Activated B cell treated with CpG ODN at 0.5 μM for 24 hours (primary cell): ENCODE data around the gene PANK4. TPM values are rescaled to one million over a fixed set of nuclear protein-coding genes. Genes with fewer than 3 reads are reported as not detected.

Experiments
- ATAC-seq: fragments of 200-7000 bp; cut with Tn5 transposase; one replicate; pipeline ENCODE4 v1.10.0; 2021; ENCODE audit warnings: low read depth, mild to moderate bottlenecking, moderate library complexity
- CTCF ChIA-PET: fragments of 350-600 bp; sonication (Branson Sonifier 250); formaldehyde crosslinking; loops from one replicate; lab custom pipeline; 2021; ENCODE audit warnings: antibody characterized with exemption; lab: Charles Lee
- POLR2A ChIA-PET: fragments of 350-600 bp; sonication (Branson Sonifier 250); formaldehyde crosslinking; loops from one replicate; lab custom pipeline; 2021; ENCODE audit warnings: antibody characterized with exemption; lab: Charles Lee
- DNase-seq: peaks from one replicate; pipeline ENCODE4 v3.0.0; 2022
- H3K27ac Mint-ChIP-seq: one replicate; pipeline ENCODE4 v1.8.0; 2020; ENCODE audit warnings: mixed read lengths
- H3K27me3 Mint-ChIP-seq: one replicate; pipeline ENCODE4 v1.8.0; 2021; ENCODE audit warnings: mixed read lengths
- H3K36me3 Mint-ChIP-seq: one replicate; pipeline ENCODE4 v1.8.0; 2021; ENCODE audit warnings: low read depth, mixed read lengths
- H3K4me1 Mint-ChIP-seq: one replicate; pipeline ENCODE4 v1.8.0; 2021; ENCODE audit warnings: mixed read lengths
- H3K4me3 Mint-ChIP-seq: one replicate; pipeline ENCODE4 v1.8.0; 2020; ENCODE audit warnings: mild to moderate bottlenecking, mixed read lengths
- H3K9me3 Mint-ChIP-seq: one replicate; pipeline ENCODE4 v1.8.0; 2020; ENCODE audit warnings: mixed read lengths
- CTCF ChIP-seq: fragments of 200-600 bp; IDR thresholded peaks from one replicate; pipeline ENCODE4 v1.8.0; 2022; ENCODE audit warnings: antibody characterized with exemption, mild to moderate bottlenecking
- intact Hi-C: fragments of 100-400 bp; cut with micrococcal nuclease; formaldehyde crosslinking; loops from one replicate; pipeline ENCODE4 v1.15.1; 2024
- total RNA-seq: library from RNA; stranded (reverse); gene quantifications from 2 replicates; pipeline ENCODE4 v1.2.3, GENCODE V29; 2022

The PANK4 gene
- total RNA-seq, 1 donor from 2014 or later: 54.0 TPM

DNA sequence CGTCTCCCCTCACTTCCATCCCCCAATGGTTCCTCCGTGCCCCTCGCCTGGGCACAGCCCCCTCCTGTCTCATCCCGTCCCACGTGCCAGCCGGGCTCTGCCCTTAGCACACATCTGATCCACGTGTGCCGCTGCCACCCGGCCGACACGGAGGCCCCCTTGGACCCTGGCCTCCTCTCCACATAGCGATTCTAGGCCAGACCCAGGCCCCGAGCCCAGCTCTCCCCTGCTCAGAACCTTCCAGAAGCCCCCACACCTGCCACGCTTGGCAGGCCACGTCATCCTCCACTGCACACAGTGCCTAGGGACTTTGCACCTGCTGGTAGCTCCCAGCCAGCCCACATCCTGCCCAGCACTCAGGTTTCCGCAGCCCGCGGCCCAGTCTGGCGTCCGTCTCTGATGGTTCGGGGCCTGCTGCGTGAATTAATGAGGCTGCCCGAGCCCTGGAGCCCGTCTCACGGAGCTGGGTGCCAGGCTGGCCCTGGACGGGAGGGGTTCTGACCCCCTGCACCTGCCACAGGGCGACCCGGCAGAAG lies 30.2 kb downstream of the PANK4 start:
- H3K36me3 Mint-ChIP-seq: no peaks in the 10 kb centered on the region
- DNase-seq (peak; percentile 46), ATAC-seq (peak; percentile 78)
- TF ChIP-seq CTCF: no peak
- ChIA-PET POLR2A (interaction anchor here (1.0 to 2.7 kb wide), 4 partner anchors 30 to 90 kb away, joined by 3 to 11 read pairs (median 6); partner anchors contain the start of gene PANK4), CTCF (interaction anchor here (1.1 kb wide), 1 partner anchor 301 kb away, joined by 3 read pairs; the partner anchor contains the start of gene FAAP20)
- intact Hi-C loops: loop anchor here (2.0 kb wide), 1 partner anchor 81 kb away; no protein-coding TSS in a partner anchor
- H3K27ac Mint-ChIP-seq: peak overlapping the region; percentile 81
- no peaks in the 10 kb centered on the region for H3K9me3 Mint-ChIP-seq
- H3K4me3 Mint-ChIP-seq: peak overlapping the region; percentile 59
- peaks cover 70% of the 10 kb centered on the region for H3K4me1 Mint-ChIP-seq
- H3K27me3 Mint-ChIP-seq: no peaks in the 10 kb centered on the region

- Mint-ChIP-seq H3K27me3 (no peaks in the 10 kb centered on the region), H3K36me3 (no peaks in the 10 kb centered on the region), H3K9me3 (no peaks in the 10 kb centered on the region), H3K27ac (peak overlapping the region; percentile 81), H3K4me1 (peaks cover 65% of the 10 kb centered on the region), H3K4me3 (no peak overlapping the region)
- ChIA-PET CTCF (interaction anchor here (1.1 kb wide), 1 partner anchor 301 kb away, joined by 3 read pairs; the partner anchor contains the start of gene FAAP20), POLR2A (interaction anchor here (1.0 to 2.7 kb wide), 4 partner anchors 31 to 90 kb away, joined by 3 to 11 read pairs (median 6); partner anchors contain the start of gene PANK4)
- DNase-seq: no peak
- no peak for TF ChIP-seq CTCF
- intact Hi-C loops: no loop called here
- ATAC-seq: peak; percentile 4
Measured at GRCh38 chr1:2495546-2495945, 30.9 kb downstream of the PANK4 start.

DNA sequence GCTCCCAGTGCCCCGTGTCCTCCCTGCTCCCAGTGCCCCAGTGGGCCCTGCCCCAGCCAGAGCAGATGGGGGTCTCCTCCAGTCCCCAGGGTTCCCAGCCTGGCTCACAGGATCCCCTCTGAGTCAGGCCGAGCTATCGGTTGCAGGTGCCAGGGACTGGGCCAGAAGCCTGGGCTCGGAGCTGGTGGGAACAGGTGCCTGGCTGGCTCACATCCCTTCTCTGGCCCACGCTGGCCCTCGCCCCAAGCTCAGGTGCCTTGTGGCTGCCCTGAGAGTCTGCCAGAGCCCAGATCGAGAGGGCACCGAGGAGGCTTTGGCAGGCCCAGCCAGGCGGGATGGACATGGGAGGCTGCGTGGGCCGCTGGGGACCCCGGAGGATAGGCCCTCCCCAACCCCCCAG lies 31.4 kb downstream of the PANK4 start:
- Mint-ChIP-seq H3K9me3 (no peaks in the 10 kb centered on the region), H3K36me3 (no peaks in the 10 kb centered on the region), H3K4me3 (no peak overlapping the region), H3K27ac (no peak overlapping the region), H3K4me1 (peaks cover 60% of the 10 kb centered on the region), H3K27me3 (no peaks in the 10 kb centered on the region)
- ChIA-PET CTCF (no interaction called here), POLR2A (interaction anchor here (0.5 to 2.7 kb wide), 4 partner anchors 30 to 542 kb away, joined by 3 to 11 read pairs (median 4); no protein-coding TSS in a partner anchor)
- ATAC-seq (no peak), DNase-seq (no peak)
- no peak for TF ChIP-seq CTCF
- intact Hi-C loops: no loop called here

GRCh38 chr1:2494323-2494693 lies 32.1 kb downstream of the PANK4 start:
- intact Hi-C loops: no loop called here
- Mint-ChIP-seq H3K27ac (peak overlapping the region; percentile 68), H3K9me3 (no peaks in the 10 kb centered on the region), H3K36me3 (peaks cover 3% of the 10 kb centered on the region), H3K4me1 (peaks cover 53% of the 10 kb centered on the region), H3K4me3 (peak overlapping the region; percentile 11), H3K27me3 (no peaks in the 10 kb centered on the region)
- CTCF ChIA-PET: no interaction called here
- no peak for TF ChIP-seq CTCF
- POLR2A ChIA-PET: interaction anchor here (0.5 to 2.7 kb wide), 5 partner anchors 30 to 541 kb away, joined by 3 to 11 read pairs (median 4); no protein-coding TSS in a partner anchor
- ATAC-seq (no peak), DNase-seq (no peak)

DNA sequence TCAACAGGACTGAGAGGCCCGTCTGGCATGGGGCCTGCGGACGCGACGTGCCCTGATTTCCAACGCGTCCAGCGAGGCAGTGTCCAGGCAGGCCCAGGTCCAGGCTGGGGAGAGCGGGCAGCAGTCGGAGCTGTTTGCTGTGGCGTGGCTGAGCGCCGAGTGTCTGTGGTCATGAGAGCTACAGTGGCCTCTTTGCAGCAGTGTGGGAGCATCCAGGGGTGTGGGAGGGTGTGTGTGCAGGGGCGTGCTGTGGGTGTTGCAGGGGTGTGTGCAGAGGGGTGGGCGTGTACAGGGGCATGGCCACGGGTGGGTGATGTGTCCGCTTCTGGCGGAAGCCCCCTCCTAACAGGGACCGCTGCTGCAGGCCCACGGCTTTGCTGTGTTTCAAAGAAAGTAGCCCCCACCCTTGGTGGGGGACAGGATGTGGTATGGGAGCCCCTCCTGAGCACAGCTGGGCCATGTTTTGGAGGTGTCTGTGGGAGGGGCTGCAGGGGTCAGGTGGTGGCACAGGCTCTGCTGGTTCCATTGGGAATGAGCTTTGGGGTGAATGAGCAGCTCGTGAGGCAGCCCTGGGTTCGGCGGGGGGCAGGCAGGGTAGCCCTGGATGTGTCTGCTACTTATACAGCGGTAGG lies 32.6 kb downstream of the PANK4 start:
- DNase-seq: no peak
- H3K4me3 Mint-ChIP-seq: peak overlapping the region; percentile 11
- H3K9me3 Mint-ChIP-seq: peaks cover 3% of the 10 kb centered on the region
- intact Hi-C loops: no loop called here
- ChIA-PET POLR2A (interaction anchor here (0.6 kb wide), 1 partner anchor 91 kb away, joined by 3 read pairs; no protein-coding TSS in a partner anchor), CTCF (no interaction called here)
- peaks cover 49% of the 10 kb centered on the region for H3K4me1 Mint-ChIP-seq
- no peaks in the 10 kb centered on the region for H3K27me3 Mint-ChIP-seq
- TF ChIP-seq CTCF: no peak
- no peak for ATAC-seq
- peaks cover 7% of the 10 kb centered on the region for H3K36me3 Mint-ChIP-seq
- H3K27ac Mint-ChIP-seq: peak overlapping the region; percentile 68
